Panc1 (cell line): ENCODE results near the gene SAMD1. TPM values are rescaled to one million over a fixed set of nuclear protein-coding genes. Genes with fewer than 3 reads are reported as not detected.

Experiments
- ATAC-seq: fragments of 200-7000 bp; cut with Tn5 transposase; 2 replicates; pipeline ENCODE4 v1.9.1; 2020; ENCODE audit warnings: mild to moderate bottlenecking, moderate library complexity
- BruUV-seq: library from RNA; stranded (reverse); fragments of 400-500 nt; replicated peaks from 2 replicates; lab custom pipeline; 2021; lab: Mats Ljungman, UMichigan
- CTCF ChIA-PET: fragments of 300-600 bp; sonication (Branson Sonifier 250); formaldehyde crosslinking; loops from one replicate; lab custom pipeline; 2022; ENCODE audit warnings: antibody characterized with exemption; lab: Charles Lee
- POLR2A ChIA-PET: fragments of 300-600 bp; sonication (Branson Sonifier 250); formaldehyde crosslinking; loops from one replicate; lab custom pipeline; 2022; ENCODE audit warnings: antibody characterized with exemption; lab: Charles Lee
- DNase-seq: peaks from one replicate; pipeline ENCODE4 v3.0.0-alpha.2; 2010; ENCODE audit warnings: low read depth, low spot score
- H3K27ac ChIP-seq: 2 replicates; pipeline ENCODE4 v1.5.1; 2011; ENCODE audit warnings: mild to moderate bottlenecking, low read length, inconsistent platforms
- H3K27me3 ChIP-seq: fragments of 200-500 bp; sonication (Bioruptor generic); 2 replicates; pipeline ENCODE4 v1.6.0; 2014; ENCODE audit warnings: low read length, inconsistent platforms; ENCODE audit not compliant: control insufficient read depth, insufficient read depth
- H3K36me3 ChIP-seq: fragments of 200-500 bp; sonication (Bioruptor generic); 2 replicates; pipeline ENCODE4 v1.5.1; 2014; ENCODE audit warnings: inconsistent platforms, mild to moderate bottlenecking, low read length, moderate library complexity; ENCODE audit not compliant: control insufficient read depth, insufficient read depth
- H3K4me1 ChIP-seq: 2 replicates; pipeline ENCODE4 v1.5.1; 2011; ENCODE audit warnings: inconsistent platforms, mild to moderate bottlenecking, low read length, moderate library complexity; ENCODE audit not compliant: control insufficient read depth, insufficient read depth
- H3K4me3 ChIP-seq, 2 experiments: 2 replicates each; pipeline ENCODE4 v1.5.1; 2011 to 2012; ENCODE audit warnings: low read depth in 2 of 2, low read length in 2 of 2, mild to moderate bottlenecking in 2 of 2, inconsistent platforms in 1 of 2, moderate library complexity in 1 of 2
- H3K9me3 ChIP-seq: fragments of 200-500 bp; sonication (Bioruptor generic); 2 replicates; pipeline ENCODE4 v1.5.1; 2014; ENCODE audit warnings: low read depth, mild to moderate bottlenecking, inconsistent platforms, low read length, moderate library complexity; ENCODE audit not compliant: control insufficient read depth, insufficient read depth
- POLR2AphosphoS5 ChIP-seq: IDR thresholded peaks from 2 replicates; pipeline ENCODE4 v1.6.1; 2012; ENCODE audit warnings: mild to moderate bottlenecking, low read depth, low read length, moderate library complexity
- SIN3A ChIP-seq: IDR thresholded peaks from 2 replicates; pipeline ENCODE4 v1.6.1; 2012; ENCODE audit warnings: low read depth, mild to moderate bottlenecking, low read length, moderate library complexity, borderline replicate concordance; ENCODE audit not compliant: insufficient read depth
- TCF7L2 ChIP-seq: IDR thresholded peaks from 2 replicates; pipeline ENCODE4 v1.6.1; 2011; ENCODE audit warnings: mild to moderate bottlenecking, low read depth, low read length, inconsistent platforms
- in situ Hi-C: cut with HindIII; loops from 2 replicates; pipeline ENCODE4 v1.10.0; 2016; ENCODE audit warnings: low sequenced_read_pairs, low pct_unique_long_range_greater_than_20kb
- intact Hi-C: fragments of 100-400 bp; cut with micrococcal nuclease; formaldehyde crosslinking; loops from one replicate; pipeline ENCODE4 v1.10.0; 2022; ENCODE audit not compliant: unreplicated experiment
- total RNA-seq: library from RNA; stranded (reverse); gene quantifications from one replicate; pipeline ENCODE4 v1.2.1, GENCODE V29; 2021; ENCODE audit not compliant: unreplicated experiment
- TF ChIP-seq, protein P1 (sequence below): fragments of 450-650 bp; IDR thresholded peaks from 2 replicates; pipeline ENCODE4 v1.5.1; 2017; ENCODE audit warnings: mild to moderate bottlenecking
- TF ChIP-seq, protein P2 (sequence below), 2 experiments: IDR thresholded peaks; 2 replicates each; pipeline ENCODE4 v1.6.1; 2011 to 2012; ENCODE audit warnings: low read depth in 2 of 2, control low read depth in 1 of 2, low read length in 1 of 2, mild to moderate bottlenecking in 1 of 2, moderate library complexity in 1 of 2; ENCODE audit not compliant: insufficient read depth in 1 of 2

The SAMD1 gene
- total RNA-seq, 1 experiment from 2014 or later, result 82.0 TPM

DNA sequence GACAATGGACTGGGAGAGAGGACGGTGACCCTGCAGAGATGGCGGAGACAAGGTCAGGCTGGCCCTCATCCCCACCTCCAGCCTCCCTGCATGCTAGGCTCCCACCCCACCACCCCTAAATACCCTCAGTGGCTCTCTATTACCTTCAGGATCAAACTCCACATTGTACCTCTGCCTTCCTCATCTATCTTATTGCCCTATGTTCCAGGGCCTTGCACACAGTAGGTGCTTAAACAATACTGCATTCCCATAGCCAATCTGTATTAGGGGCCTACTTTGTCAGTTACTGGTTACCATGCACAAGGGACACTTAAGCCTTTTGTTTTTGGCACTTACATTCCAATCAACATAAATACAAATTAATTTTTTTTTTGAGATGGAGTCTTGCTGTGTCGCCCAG is 35.2 kb downstream of the SAMD1 start:
- H3K27ac ChIP-seq, result no peak overlapping the region
- no peaks in the 10 kb centered on the region for H3K9me3 ChIP-seq
- no TSS peak for BruUV-seq
- in situ Hi-C loops (no loop called here), intact Hi-C loops (no loop called here)
- no peak for ATAC-seq
- DNase-seq, result no peak
- peaks cover 5% of the 10 kb centered on the region; the same call in 1 of the 2 replicates for H3K4me1 ChIP-seq
- no peaks in the 10 kb centered on the region for H3K27me3 ChIP-seq
- ChIA-PET CTCF (no interaction called here), POLR2A (no interaction called here)
- H3K4me3 ChIP-seq, result no peak overlapping the region
- H3K36me3 ChIP-seq, result no peaks in the 10 kb centered on the region
- no peak for TF ChIP-seq SIN3A
- TF ChIP-seq TCF7L2, result no peak
- TF ChIP-seq, protein P1, sequence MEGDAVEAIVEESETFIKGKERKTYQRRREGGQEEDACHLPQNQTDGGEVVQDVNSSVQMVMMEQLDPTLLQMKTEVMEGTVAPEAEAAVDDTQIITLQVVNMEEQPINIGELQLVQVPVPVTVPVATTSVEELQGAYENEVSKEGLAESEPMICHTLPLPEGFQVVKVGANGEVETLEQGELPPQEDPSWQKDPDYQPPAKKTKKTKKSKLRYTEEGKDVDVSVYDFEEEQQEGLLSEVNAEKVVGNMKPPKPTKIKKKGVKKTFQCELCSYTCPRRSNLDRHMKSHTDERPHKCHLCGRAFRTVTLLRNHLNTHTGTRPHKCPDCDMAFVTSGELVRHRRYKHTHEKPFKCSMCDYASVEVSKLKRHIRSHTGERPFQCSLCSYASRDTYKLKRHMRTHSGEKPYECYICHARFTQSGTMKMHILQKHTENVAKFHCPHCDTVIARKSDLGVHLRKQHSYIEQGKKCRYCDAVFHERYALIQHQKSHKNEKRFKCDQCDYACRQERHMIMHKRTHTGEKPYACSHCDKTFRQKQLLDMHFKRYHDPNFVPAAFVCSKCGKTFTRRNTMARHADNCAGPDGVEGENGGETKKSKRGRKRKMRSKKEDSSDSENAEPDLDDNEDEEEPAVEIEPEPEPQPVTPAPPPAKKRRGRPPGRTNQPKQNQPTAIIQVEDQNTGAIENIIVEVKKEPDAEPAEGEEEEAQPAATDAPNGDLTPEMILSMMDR, result no peak
- TF ChIP-seq, protein P2, sequence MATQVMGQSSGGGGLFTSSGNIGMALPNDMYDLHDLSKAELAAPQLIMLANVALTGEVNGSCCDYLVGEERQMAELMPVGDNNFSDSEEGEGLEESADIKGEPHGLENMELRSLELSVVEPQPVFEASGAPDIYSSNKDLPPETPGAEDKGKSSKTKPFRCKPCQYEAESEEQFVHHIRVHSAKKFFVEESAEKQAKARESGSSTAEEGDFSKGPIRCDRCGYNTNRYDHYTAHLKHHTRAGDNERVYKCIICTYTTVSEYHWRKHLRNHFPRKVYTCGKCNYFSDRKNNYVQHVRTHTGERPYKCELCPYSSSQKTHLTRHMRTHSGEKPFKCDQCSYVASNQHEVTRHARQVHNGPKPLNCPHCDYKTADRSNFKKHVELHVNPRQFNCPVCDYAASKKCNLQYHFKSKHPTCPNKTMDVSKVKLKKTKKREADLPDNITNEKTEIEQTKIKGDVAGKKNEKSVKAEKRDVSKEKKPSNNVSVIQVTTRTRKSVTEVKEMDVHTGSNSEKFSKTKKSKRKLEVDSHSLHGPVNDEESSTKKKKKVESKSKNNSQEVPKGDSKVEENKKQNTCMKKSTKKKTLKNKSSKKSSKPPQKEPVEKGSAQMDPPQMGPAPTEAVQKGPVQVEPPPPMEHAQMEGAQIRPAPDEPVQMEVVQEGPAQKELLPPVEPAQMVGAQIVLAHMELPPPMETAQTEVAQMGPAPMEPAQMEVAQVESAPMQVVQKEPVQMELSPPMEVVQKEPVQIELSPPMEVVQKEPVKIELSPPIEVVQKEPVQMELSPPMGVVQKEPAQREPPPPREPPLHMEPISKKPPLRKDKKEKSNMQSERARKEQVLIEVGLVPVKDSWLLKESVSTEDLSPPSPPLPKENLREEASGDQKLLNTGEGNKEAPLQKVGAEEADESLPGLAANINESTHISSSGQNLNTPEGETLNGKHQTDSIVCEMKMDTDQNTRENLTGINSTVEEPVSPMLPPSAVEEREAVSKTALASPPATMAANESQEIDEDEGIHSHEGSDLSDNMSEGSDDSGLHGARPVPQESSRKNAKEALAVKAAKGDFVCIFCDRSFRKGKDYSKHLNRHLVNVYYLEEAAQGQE (IDR thresholded peaks at IDR 0.05; ENCODE audit: insufficient read depth in 1 of 2, low read depth in 2 of 2, low read length in 1 of 2), result no peak
- no peak for TF ChIP-seq POLR2AphosphoS5

DNA sequence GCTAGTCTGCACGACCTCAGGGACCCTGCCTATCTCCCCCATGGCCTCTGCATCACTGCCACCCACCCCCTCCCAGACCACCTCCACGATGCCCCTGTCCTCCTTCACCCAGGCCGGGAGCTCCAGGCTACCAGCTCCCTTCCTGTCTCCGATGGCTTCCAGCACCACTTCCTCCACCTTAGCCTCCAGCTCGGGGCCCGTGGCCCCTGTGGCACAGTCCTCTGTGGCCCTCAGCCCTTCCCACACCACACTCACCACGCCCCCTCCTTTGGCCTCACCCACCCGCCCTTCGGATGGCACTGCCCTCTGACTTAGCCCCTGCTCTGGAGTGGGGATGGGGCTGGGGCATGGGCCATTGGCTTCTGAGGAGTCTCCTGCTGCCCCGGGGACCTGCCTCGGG is 35.8 kb downstream of the SAMD1 start:
- ChIA-PET POLR2A (no interaction called here), CTCF (interaction anchor here (0.6 to 0.8 kb wide), 2 partner anchors 18 to 143 kb away, joined by 3 to 4 read pairs; partner anchors contain the start of gene MISP3)
- intact Hi-C loops (no loop called here), in situ Hi-C loops (no loop called here)
- no peak overlapping the region for H3K4me3 ChIP-seq
- DNase-seq (no peak), ATAC-seq (no peak)
- TF ChIP-seq SIN3A, result no peak
- TF ChIP-seq, protein P1, result no peak
- TF ChIP-seq, protein P2 (IDR thresholded peaks at IDR 0.05; ENCODE audit: insufficient read depth in 1 of 2, low read depth in 2 of 2, low read length in 1 of 2), result no peak
- no peak for TF ChIP-seq POLR2AphosphoS5
- no peak for TF ChIP-seq TCF7L2
- H3K9me3 ChIP-seq, result no peaks in the 10 kb centered on the region
- BruUV-seq, result no TSS peak
- no peaks in the 10 kb centered on the region for H3K36me3 ChIP-seq
- peaks cover 5% of the 10 kb centered on the region; the same call in 1 of the 2 replicates for H3K4me1 ChIP-seq
- H3K27ac ChIP-seq, result no peak overlapping the region
- no peaks in the 10 kb centered on the region for H3K27me3 ChIP-seq
